ENCODE results near the gene PGM5. TPM values are rescaled to one million over a fixed set of nuclear protein-coding genes. Genes with fewer than 3 reads are reported as not detected.
"Not testable (repeated sequence)": the region's sequence is repeated elsewhere in the genome, so short reads cannot be mapped to it uniquely, and the experiment has no call there.

PGM5 gene
- not detected for polyA plus RNA-seq (2012; ENCODE audit: missing spikeins)

DNA sequence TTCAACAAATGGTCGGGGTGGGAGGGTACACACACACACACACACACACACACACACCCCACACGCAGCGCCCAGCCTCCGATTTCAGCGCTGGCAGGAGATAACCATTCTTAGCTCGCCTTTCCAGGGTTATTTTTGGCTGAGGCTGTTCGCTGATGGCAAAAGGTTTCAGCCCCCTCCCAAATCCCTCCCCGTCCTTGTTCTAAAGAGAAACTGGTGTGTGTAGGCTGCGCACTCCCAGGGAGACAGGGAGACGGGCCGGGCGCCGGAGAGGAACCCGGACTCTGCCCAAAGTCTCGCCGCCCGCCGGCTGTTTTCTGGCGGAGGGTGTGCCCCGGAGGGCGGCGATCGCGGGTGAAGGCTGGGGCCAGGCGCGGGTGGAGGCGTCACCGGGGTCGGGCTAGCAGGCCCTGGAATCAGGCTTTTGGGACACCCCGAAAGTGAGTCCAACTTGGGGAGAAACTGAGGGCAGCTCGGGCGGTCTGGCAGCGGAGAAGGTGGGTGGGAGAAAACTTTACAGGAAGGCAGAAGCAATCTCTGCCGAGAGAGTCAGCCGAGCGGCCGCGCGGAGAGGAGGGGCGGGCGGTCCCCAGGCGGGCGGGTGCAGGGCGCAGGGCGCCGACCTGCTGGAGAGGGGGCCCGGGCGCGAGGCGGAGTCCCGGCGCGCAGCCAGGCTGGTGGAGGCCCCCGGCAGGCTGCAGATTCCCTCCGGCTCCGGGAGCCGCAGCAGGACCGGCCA, at the start of gene PGM5:
TSS of gene PGM5 (plus strand) at position 232 of the 739 bp plus-strand sequence. CDS start 517 bp downstream, outside the sequence.
- not testable (repeated sequence) for DNase-seq (ENCODE audit: insufficient read length)

DNA sequence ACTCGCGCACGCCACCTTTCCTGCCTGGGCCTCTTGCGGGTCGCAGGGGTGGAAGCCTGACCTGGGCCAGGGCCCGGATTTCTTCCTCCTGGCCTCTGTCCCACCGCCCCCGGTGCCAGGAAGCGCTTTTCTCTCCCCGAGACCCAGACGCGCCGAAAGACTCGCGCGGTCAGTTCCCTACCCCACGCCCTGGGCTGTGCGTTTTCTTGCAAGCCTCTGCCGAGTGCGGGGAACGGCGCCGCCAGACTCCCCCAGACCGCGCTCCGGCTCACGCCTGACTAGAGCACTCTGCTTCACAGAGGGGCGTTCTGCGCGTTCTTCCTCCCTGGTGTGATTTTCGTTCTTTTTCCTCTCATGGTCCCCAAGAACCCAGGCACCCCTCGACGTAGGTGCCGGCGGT, 49.3 kb upstream of the PGM5 start:
- not testable (repeated sequence) for FAIRE-seq

More for the DNA sequence above, at the start of gene PGM5:
- FAIRE-seq: not testable (repeated sequence)

DNA sequence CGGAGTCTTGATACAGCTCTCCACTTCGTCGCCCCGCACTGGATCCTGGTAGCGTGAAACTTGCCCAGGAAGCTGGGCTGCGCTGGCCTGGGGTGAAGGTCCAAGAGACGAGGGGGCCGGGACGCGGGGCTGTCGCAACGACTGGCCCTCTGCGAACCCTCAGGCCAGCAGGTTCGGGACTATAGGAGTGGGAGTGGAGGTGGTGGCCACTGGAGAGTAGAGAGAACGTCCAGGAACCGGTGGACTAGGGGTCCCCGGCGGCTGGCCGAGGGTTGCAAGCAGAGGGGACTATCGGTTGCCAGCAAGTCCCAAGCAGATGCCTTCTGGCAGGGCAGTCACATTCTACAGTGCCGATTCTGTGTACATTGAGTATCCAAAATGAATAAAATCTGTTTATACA, 48.8 kb upstream of the PGM5 start:
- DNase-seq (ENCODE audit: insufficient read length); FAIRE-seq: not testable (repeated sequence)

More for the DNA sequence above, 49.3 kb upstream of the PGM5 start:
- DNase-seq (ENCODE audit: insufficient read length): not testable (repeated sequence)

DNA sequence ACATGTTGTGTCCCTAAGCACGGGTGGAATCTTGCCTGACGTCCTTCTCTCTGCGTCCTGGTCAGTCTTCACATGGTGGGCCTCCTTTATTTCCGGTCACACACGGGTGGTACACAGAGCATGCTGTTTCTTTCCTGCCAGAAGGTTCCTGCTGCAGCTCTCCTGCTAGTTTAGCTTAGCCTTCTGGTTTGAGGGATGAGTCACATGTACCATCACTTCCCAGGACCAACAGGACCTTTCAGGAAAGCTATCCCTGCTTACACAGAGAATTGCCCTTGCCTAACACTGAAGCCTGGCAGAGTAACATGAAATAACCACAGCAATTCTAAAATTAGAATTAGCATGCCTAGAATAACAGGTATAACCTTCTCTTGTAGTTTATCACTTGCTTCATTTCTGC, 45.2 kb upstream of the PGM5 start:
- not testable (repeated sequence) for DNase-seq (ENCODE audit: insufficient read length); FAIRE-seq

DNA sequence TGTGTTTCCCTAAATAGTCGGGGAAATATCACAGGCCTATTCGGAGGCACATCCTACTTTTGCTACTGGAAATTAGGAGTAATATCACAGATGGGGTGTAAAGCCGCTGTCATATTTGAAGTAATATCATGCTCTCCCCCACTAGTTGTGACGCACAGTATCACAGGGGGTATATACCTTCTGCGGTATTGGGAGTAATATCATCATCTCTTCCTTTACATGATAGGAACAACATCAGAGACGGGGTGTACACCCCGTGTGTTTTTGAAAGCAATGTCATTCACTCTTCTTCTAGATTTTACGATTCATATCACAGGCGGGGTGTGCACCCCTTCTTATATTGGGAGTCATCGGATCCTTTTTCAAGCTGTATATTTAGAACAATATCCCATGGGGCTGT, 38.2 kb upstream of the PGM5 start:
- FAIRE-seq; DNase-seq (ENCODE audit: insufficient read length): not testable (repeated sequence)

DNA sequence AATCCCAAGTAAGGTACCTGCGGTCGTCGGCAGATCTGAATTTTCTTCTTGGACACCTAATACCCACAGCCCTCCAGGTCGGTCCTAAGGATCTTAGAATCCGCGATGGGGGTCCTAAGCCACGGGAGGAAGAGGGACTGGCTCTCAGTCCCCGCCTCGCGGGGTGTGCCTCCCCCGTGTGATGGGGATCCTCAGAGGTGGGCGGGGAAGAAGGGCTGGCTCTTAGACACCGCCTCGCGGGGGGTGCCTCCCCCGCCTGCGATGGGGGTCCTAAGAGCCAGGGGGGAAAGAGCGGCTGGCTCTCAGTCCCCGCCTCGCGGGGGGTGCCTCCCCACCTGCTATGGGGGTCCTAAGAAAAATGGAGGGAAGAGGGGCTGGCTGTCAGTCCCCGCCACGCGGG, 32.7 kb upstream of the PGM5 start:
- not testable (repeated sequence) for DNase-seq (ENCODE audit: insufficient read length); FAIRE-seq

DNA sequence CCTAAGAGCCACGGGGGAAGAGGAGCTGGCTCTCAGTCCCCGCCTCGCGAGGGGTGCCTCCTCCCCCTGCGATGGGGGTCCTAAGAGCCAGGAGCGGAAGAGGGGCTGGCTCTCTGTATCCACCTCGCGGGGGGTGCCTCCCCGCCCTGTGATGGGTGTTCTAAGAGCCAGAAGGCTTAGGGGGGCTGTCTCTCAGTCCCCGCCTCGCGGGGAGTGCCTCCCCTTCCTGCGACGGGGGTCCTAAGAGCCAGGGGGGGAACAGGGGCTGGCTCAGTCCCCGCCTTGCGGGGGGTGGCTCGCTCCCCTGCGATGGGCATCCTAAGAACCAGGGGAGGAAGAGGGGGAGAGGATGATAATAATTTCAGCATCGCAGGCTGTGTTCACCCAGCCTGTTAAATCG, 31.9 kb upstream of the PGM5 start:
- DNase-seq (ENCODE audit: insufficient read length); FAIRE-seq: not testable (repeated sequence)

DNA sequence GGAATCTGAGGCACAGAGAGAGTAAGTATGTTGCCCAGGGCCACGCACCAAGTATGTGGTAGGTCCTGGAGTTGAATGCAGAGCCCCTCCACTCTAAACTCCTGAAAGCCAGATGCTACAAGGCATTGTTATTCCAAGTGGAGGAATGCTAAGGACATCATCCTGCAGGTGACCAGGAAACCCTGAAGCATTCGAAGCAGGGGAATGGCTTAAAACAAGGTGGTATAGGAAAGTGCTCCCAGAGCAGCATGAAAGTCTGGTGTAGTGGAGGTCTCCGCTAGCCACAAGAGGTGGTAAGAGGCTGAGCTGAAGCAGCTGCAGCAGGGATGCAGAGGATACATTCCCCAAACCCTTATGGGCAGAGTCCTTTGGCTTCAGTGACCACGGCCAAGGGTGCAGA, 27.3 kb upstream of the PGM5 start:
- not testable (repeated sequence) for FAIRE-seq; DNase-seq (ENCODE audit: insufficient read length)

DNA sequence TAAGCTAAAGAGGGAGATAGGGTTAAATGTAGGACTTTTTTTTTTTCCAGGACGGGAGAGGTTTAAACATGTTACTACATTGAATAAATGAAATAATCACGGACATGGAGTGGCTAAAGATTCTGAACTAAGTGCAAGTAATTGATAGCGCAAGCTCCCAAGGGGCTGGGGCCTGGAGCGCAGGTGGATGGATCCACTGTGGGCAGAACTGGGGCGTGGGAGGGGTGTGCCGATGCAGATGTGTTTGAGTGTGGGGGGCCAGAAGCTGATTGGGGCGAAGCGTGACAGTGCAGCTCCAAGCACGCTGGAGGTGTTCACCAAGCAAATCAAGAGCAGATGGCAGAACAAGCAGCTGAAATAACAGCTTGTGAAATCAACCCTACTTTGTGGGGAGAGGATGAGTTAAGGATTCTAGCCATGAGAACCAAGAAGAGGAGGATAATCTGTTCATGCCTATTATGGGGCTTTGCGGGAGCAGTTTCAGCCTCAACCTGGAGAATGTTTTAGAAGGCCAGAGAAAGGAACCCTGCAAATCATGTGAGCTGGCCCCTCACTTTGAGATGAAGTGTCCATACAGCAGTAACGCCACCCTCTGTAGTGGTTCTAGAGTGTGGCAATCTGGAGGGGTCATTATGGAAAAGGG, 25.8 kb upstream of the PGM5 start:
- not testable (repeated sequence) for DNase-seq (ENCODE audit: insufficient read length); FAIRE-seq

DNA sequence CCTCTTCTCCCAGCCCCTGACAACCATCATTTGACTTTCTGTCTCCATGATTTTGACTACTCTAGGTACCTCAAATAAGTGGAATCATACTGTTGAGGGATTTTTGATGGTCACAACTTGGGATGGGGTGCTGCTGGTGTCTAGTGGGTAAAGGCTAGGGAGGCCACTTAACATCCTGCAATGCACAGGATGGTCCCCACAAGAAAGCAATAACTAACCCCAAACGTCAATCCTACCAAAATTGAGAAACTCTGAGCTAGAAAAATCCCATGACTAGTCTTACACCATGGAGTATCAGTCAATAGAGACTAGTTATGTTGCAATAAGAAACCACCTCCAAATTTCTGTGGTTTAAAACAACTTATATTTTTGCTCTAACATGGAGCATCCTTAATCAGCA, 24.3 kb upstream of the PGM5 start:
- not testable (repeated sequence) for FAIRE-seq; DNase-seq (ENCODE audit: insufficient read length)

DNA sequence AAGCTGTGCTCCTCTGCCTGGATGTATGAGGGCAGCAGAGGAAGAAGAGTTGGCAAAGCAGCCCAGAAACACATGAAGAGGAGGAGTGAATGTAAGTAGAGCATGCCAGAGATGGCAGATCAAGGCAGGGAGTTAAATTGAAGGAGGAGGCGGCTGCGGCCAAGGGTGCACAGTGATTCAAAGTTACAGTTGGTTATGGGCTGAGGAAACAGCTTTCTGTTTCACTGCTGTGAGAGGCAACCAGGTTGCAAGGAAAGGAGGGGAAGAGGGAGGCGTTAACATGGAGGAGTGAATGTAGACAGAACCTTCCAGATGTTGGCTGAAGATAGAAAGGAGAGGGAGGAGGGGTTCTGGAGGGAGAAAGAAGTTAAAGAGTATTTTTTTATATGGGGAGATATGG, 20.5 kb upstream of the PGM5 start:
- not testable (repeated sequence) for FAIRE-seq; DNase-seq (ENCODE audit: insufficient read length)

DNA sequence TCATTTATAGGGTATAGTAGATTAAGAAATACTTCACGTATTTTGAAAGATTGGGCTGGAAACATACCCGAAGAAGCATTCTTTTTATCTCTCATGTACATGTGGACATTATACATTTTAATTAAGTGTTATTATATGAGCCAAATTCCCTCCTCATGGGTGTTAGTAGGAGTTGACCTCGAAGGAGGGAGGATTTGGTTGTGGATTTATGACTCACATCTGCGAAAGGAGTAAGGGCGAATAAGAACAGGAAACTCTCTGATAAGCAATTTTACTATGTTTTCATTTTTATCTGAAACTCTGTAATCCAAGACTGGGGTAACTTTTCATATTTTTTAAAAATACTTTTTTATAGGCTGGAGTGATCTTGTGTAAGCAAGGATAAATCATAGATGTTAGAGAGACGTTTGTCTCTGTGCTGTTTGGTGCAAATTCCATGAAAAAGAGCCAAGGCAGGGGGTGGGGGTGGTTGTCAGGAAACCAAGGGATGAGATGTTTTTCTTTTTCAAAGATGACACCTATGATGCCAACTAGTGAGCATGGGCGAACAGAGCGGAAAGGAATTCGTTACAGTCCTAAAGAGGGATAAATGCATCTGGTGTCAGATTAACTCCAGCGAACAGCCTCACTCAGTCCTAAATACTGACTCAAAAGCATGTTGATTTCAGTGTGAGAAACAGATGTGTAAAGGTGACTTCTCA, 19.6 kb upstream of the PGM5 start:
- FAIRE-seq; DNase-seq (ENCODE audit: insufficient read length): not testable (repeated sequence)

DNA sequence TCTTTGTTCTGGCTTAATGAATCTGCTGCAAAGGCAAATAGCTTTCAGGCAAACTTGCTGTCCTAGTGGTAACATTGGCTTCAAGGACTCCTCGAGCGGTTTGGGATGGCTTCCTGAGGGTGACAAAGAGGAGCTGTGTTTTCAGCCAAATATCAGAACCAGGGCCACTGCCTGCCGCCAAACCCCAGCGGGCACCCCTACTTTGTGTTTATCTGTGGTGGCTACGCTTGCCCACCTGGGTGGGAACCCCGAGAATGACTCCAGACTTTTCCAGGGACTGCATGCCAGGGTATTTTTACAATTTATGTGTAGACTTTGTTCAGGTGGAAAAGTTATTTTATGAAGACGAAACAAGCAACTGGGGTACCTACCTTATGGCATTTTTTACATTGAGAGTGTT, 18.4 kb upstream of the PGM5 start:
- not testable (repeated sequence) for DNase-seq (ENCODE audit: insufficient read length); FAIRE-seq

DNA sequence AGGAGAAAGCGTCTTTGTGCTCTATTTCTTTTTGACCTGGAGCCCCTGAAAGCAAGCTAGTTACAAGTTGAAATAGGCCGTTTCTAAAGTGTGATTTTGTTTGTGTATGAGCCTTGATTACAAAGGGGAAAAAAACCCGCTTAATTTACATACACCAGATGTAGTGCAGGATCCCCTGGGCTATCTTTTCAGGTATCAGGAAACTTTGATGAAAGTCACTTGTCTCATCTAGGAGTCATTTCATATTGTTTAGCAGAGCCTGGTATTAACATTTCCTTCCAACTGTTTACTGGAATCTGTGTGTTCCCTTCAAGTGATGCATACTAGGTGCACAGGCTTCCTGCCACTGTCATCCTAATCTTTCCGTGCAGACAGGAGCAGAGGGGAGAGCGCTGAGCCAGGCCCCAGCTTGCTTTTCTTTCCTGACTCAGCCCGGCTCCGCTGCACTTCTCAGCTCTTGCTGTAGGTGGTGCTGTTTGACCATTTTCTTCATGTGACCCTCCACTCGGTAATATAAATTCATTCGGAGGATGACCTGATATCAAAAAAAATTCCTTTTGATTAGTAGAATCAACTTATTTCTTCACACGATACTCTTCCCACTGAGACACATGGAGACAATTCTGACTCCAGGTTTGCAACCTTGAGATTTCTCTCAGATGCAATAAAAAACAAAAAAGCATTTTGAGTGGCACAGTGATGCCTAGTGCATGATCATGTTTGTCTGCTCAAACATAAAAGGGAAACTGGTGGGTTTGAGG, 14.0 kb upstream of the PGM5 start:
- not testable (repeated sequence) for FAIRE-seq; DNase-seq (ENCODE audit: insufficient read length)

DNA sequence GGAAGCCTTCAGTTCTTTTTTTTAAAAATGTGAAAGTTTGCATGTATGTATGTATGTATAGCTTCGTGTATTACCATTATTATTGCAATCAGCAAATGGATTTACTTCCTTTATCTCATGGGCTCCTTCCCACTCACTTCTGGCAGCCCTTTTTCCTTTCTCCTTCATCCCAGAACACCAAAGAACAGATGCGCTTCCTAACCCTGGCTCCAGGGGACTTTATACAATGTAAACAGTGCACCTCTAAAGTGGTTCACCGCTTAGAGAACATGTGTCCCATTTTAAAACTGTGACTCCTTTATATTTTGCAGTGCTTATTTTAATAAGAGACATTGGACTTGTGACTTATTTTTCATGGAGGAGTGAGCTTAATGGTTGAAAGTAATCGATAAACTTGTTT, 13.2 kb upstream of the PGM5 start:
- FAIRE-seq; DNase-seq (ENCODE audit: insufficient read length): not testable (repeated sequence)

DNA sequence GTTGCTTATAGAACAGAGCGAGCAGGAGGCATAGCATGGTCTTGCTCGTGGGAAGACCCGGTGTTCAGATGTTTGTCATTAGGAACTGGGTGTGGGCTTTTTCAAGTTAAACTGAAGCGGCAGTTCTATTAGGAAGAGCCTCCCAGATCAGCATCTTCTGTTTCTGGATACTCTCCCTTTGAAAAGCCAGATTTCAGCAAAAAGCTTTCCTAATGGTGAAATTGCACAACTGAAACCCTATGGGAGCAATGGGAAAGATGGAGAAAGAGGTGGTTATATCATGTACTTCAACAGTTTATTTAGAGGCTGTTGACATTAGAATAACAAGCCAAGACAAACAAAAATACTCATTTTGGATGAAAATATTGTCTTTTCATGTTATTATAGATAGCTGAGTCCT, 12.4 kb upstream of the PGM5 start:
- FAIRE-seq; DNase-seq (ENCODE audit: insufficient read length): not testable (repeated sequence)

DNA sequence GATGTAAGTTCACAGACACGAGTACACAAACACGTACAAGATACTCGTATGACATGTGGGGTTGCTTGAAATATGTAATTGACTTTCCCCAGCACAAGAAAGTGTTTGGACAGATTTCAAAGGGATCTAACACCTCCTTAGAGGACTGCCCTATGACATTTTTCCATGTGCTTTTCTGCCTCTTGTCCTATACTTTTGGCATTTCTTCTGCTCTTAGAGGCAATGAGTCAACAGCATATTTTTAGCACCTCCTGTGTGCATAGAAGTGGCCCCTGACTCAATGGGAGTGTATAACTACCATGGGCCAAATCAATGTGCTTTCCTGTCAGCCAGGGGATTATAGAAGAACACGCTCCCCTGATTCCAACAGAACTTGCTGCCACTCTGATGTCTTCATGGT, 4.7 kb upstream of the PGM5 start:
- not testable (repeated sequence) for FAIRE-seq; DNase-seq (ENCODE audit: insufficient read length)

DNA sequence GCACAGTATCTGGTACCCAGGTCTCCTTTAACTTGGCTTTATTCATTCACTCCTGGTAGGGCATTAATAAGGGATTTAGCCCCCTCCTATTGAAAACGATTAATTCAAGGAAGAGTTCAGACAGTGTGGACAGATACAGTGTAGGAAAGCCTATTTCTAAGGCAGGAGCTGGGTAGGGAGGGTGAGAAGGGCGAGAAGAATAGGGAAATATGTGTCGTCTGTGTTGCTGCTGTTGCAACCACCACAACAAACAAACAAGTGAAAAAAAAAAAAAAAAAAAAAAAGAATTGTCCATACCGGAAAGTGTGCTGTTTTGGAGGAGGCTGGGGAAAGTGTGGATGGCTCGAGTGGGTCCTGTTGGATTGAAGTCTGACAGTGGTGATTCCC, 425 bp upstream of the PGM5 start:
- FAIRE-seq; DNase-seq (ENCODE audit: insufficient read length): not testable (repeated sequence)

DNA sequence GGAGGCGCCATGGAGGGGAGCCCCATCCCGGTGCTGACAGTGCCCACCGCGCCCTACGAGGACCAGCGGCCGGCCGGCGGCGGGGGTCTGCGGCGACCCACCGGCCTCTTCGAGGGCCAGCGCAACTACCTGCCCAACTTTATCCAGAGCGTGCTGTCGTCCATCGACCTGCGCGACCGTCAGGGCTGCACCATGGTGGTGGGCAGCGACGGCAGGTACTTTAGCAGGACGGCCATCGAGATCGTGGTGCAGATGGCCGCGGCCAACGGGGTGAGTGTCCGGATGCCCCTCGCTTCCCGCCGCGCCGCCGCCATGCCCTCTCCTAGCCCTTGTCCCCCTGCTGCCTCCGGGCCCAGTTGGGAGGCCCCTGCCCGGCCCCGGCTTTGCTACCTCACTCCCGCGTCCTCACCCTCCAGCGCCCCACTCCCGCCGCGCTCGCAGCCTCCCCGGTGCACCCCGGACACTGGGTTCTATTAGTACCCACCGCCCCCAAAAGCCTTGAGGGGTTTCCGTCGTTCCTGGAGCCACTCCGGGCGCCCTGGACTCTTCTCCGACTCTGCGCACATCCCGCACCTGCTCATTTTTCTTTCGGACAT, 806 bp downstream of the PGM5 start:
- not testable (repeated sequence) for DNase-seq (ENCODE audit: insufficient read length); FAIRE-seq
